HepG2 (cell line): ENCODE data around the gene MFSD8. TPM values are rescaled to one million over a fixed set of nuclear protein-coding genes. Genes with fewer than 3 reads are reported as not detected.

Experiments used
- DDIT3 ChIP-seq: sonication (generic); formaldehyde crosslinking; IDR thresholded peaks from 2 replicates; pipeline ENCODE4 v1.4.0; 2020; ENCODE audit warnings: mild to moderate bottlenecking, missing genetic modification reagents
- EEA1 ChIP-seq: sonication (generic); formaldehyde crosslinking; IDR thresholded peaks from 2 replicates; pipeline ENCODE4 v1.5.1; 2020; ENCODE audit warnings: mild to moderate bottlenecking, missing genetic modification reagents, borderline replicate concordance
- HES4 ChIP-seq: sonication (generic); formaldehyde crosslinking; IDR thresholded peaks from 2 replicates; pipeline ENCODE4 v1.9.0; 2021; ENCODE audit warnings: mild to moderate bottlenecking, missing genetic modification reagents, borderline replicate concordance
- HOMEZ ChIP-seq: IDR thresholded peaks from 2 replicates; pipeline ENCODE4 v1.6.1; 2016; ENCODE audit warnings: low read depth
- HOXA5 ChIP-seq: sonication (generic); formaldehyde crosslinking; IDR thresholded peaks from 2 replicates; pipeline ENCODE4 v1.4.0; 2020; ENCODE audit warnings: missing genetic modification reagents
- MTF2 ChIP-seq: sonication (generic); formaldehyde crosslinking; IDR thresholded peaks from 2 replicates; pipeline ENCODE4 v1.5.0; 2020; ENCODE audit warnings: missing genetic modification reagents, borderline replicate concordance
- NFIB ChIP-seq: sonication (generic); formaldehyde crosslinking; IDR thresholded peaks from 2 replicates; pipeline ENCODE4 v1.9.0; 2021; ENCODE audit warnings: missing genetic modification reagents, mild to moderate bottlenecking, borderline replicate concordance
- SAFB2 ChIP-seq: sonication (generic); formaldehyde crosslinking; IDR thresholded peaks from 2 replicates; pipeline ENCODE4 v1.5.1; 2020; ENCODE audit warnings: missing genetic modification reagents, low read depth, mild to moderate bottlenecking, borderline replicate concordance
- SMAD3 ChIP-seq: sonication (generic); formaldehyde crosslinking; IDR thresholded peaks from 2 replicates; pipeline ENCODE4 v1.4.0; 2020; ENCODE audit warnings: missing genetic modification reagents
- SRSF4 ChIP-seq: fragments of 200-400 bp; formaldehyde crosslinking; IDR thresholded peaks from one replicate; pipeline ENCODE4 v1.6.1; 2018; ENCODE audit warnings: mild to moderate bottlenecking, low read depth, low read length, moderate library complexity; ENCODE audit not compliant: poor library complexity, severe bottlenecking
- STAG1 ChIP-seq: sonication (generic); formaldehyde crosslinking; IDR thresholded peaks from 2 replicates; pipeline ENCODE4 v1.4.0; 2020; ENCODE audit warnings: missing genetic modification reagents
- ZBTB7A ChIP-seq: sonication (generic); formaldehyde crosslinking; IDR thresholded peaks from 2 replicates; pipeline ENCODE4 v1.8.0; 2022; ENCODE audit warnings: mild to moderate bottlenecking, missing genetic modification reagents
- ZMYM2 ChIP-seq: sonication (generic); formaldehyde crosslinking; IDR thresholded peaks from 2 replicates; pipeline ENCODE4 v1.8.0; 2022; ENCODE audit warnings: mild to moderate bottlenecking, missing genetic modification reagents
- ZNF138 ChIP-seq: sonication (generic); formaldehyde crosslinking; IDR thresholded peaks from 2 replicates; pipeline ENCODE4 v1.5.0; 2020; ENCODE audit warnings: mild to moderate bottlenecking, low read depth, missing genetic modification reagents
- ZNF230 ChIP-seq: sonication (generic); formaldehyde crosslinking; IDR thresholded peaks from 2 replicates; pipeline ENCODE4 v1.4.0; 2020; ENCODE audit warnings: mild to moderate bottlenecking, missing genetic modification reagents
- ZNF317 ChIP-seq: sonication (generic); formaldehyde crosslinking; IDR thresholded peaks from 2 replicates; pipeline ENCODE4 v1.5.0; 2020; ENCODE audit warnings: mild to moderate bottlenecking, missing genetic modification reagents
- ZNF383 ChIP-seq: sonication (generic); formaldehyde crosslinking; IDR thresholded peaks from 2 replicates; pipeline ENCODE4 v1.4.0; 2020; ENCODE audit warnings: missing genetic modification reagents, mild to moderate bottlenecking, borderline replicate concordance
- ZNF430 ChIP-seq: sonication (generic); formaldehyde crosslinking; IDR thresholded peaks from 2 replicates; pipeline ENCODE4 v1.9.0; 2021; ENCODE audit warnings: mild to moderate bottlenecking, missing genetic modification reagents
- ZNF552 ChIP-seq: sonication (generic); formaldehyde crosslinking; IDR thresholded peaks from 2 replicates; pipeline ENCODE4 v1.9.0; 2022; ENCODE audit warnings: missing genetic modification reagents, mild to moderate bottlenecking, borderline replicate concordance
- ZNF616 ChIP-seq: sonication (generic); formaldehyde crosslinking; IDR thresholded peaks from 2 replicates; pipeline ENCODE4 v1.5.0; 2020; ENCODE audit warnings: low read depth, mild to moderate bottlenecking, missing genetic modification reagents
- ZNF710 ChIP-seq: sonication (generic); formaldehyde crosslinking; IDR thresholded peaks from 2 replicates; pipeline ENCODE4 v1.5.0; 2020; ENCODE audit warnings: mild to moderate bottlenecking, missing genetic modification reagents, borderline replicate concordance
- polyA plus RNA-seq, 8 experiments: library from polyadenylated mRNA; depleted of rRNA in 3 of 8; stranded (reverse) in 7 of 8; unstranded in 1 of 8; fragments of >200 nt; fragmentation: Illumina TruSeq in 4 of 8; extraction: Trizol in 4 of 8; gene quantifications; 2 replicates each; pipeline versions ENCODE4 v1.2.1 to v1.2.3, GENCODE V29; 2011 to 2016; ENCODE audit warnings: low read depth in 4 of 8, missing spikeins in 1 of 8, mixed read lengths in 1 of 8; ENCODE audit not compliant: insufficient read depth in 1 of 8
- total RNA-seq, 5 experiments: library from RNA; depleted of rRNA; stranded (reverse); fragments of >200 nt; fragmentation: Illumina TruSeq; extraction: Trizol; gene quantifications; 2 replicates each; pipeline ENCODE4 v1.2.3, GENCODE V29; 2016; ENCODE audit warnings: low read depth in 1 of 5

The MFSD8 gene
- total and polyA plus RNA-seq, 2 of the 13 experiments (the other 11 are each of a cell fraction or from before 2014, with no cell fraction given): 24.8 to 25.5 TPM

- TF ChIP-seq HES4 (CRISPR knock-in tag) (peak; percentile 81; the same call in 1 of the 2 replicates), DDIT3 (peak; percentile 31; the same call in 1 of the 2 replicates), HOMEZ (CRISPR knock-in tag) (peak; percentile 76; the same call in 1 of the 2 replicates), ZNF383 (CRISPR knock-in tag) (no peak), HOXA5 (no peak; the same call in 1 of the 2 replicates), SAFB2 (CRISPR knock-in tag) (no peak), ZNF616 (CRISPR knock-in tag) (no peak), ZBTB7A (CRISPR knock-in tag) (no peak; the same call in 1 of the 2 replicates), ZNF138 (no peak), MTF2 (CRISPR knock-in tag) (peak; percentile 75; the same call in 1 of the 2 replicates), ZNF317 (CRISPR knock-in tag) (peak; percentile 78), ZNF710 (no peak), SRSF4 (no peak), NFIB (CRISPR knock-in tag) (no peak), ZNF230 (peak; percentile 55), ZNF430 (CRISPR knock-in tag) (peak; percentile 48; the same call in 1 of the 2 replicates), STAG1 (CRISPR knock-in tag) (no peak), ZNF552 (no peak), EEA1 (CRISPR knock-in tag) (no peak; the same call in 1 of the 2 replicates), ZMYM2 (CRISPR knock-in tag) (peak; percentile 74; the same call in 1 of the 2 replicates), SMAD3 (CRISPR knock-in tag) (no peak; the same call in 1 of the 2 replicates)
These were observed 84.0 kb downstream of the MFSD8 start, which contains the start of gene PLK4 (continued) for GRCh38 chr4:127880763-127881562.
